22Rv1 (cell line): ENCODE results near the gene SS18L1.

Source experiments
- ZFX ChIP-seq: fragments of 450-650 bp; IDR thresholded peaks from 2 replicates; pipeline ENCODE4 v1.6.1; 2017; ENCODE audit warnings: antibody characterized with exemption, borderline replicate concordance
- TF ChIP-seq, protein P1 (sequence below): fragments of 450-650 bp; IDR thresholded peaks from 2 replicates; pipeline ENCODE4 v1.5.1; 2017; ENCODE audit warnings: mild to moderate bottlenecking

DNA sequence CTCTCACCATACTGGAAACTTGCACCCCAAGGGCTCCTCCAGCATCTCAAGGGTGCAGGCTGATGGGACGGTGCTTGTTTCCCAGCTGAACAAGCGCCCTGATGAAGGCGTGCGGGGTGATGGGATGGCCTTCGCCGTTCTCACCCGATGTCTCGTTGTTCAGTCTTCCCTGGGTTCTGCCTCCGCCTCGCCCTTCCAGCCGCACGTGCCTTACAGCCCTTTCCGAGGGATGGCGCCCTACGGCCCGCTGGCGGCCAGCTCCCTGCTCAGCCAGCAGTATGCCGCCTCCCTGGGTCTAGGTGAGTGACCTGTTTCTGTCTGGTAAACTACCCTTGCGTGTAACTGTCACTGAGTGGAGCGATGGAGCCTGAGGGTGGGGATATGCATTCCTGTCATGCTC, 17.4 kb upstream of the SS18L1 start:
- TF ChIP-seq, protein P1, sequence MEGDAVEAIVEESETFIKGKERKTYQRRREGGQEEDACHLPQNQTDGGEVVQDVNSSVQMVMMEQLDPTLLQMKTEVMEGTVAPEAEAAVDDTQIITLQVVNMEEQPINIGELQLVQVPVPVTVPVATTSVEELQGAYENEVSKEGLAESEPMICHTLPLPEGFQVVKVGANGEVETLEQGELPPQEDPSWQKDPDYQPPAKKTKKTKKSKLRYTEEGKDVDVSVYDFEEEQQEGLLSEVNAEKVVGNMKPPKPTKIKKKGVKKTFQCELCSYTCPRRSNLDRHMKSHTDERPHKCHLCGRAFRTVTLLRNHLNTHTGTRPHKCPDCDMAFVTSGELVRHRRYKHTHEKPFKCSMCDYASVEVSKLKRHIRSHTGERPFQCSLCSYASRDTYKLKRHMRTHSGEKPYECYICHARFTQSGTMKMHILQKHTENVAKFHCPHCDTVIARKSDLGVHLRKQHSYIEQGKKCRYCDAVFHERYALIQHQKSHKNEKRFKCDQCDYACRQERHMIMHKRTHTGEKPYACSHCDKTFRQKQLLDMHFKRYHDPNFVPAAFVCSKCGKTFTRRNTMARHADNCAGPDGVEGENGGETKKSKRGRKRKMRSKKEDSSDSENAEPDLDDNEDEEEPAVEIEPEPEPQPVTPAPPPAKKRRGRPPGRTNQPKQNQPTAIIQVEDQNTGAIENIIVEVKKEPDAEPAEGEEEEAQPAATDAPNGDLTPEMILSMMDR = no peak
- no peak for TF ChIP-seq ZFX
